Measurements from ENCODE around the gene FFAR3.
A peak's percentile ranks its signal among the peaks of the same experiment; 100 is the strongest.
"Not testable (repeated sequence)": the region's sequence is repeated elsewhere in the genome, so short reads cannot be mapped to it uniquely, and the experiment has no call there.

Gene FFAR3

GRCh38 chr19:35395382-35396199 is 37.3 kb downstream of the FFAR3 start:
- H3K36me3 ChIP-seq (ENCODE audit: insufficient read depth, low read length): no peaks in the 10 kb centered on the region
- no peak overlapping the region for H3K4me3 ChIP-seq (ENCODE audit: low read depth, low read length)
- H3K79me2 ChIP-seq (ENCODE audit: control insufficient read depth, insufficient read depth, low read length, unreplicated experiment): no peaks in the 10 kb centered on the region
- H3K27ac ChIP-seq (ENCODE audit: low read depth, low read length): no peak overlapping the region
- no peak overlapping the region for H2AFZ ChIP-seq (ENCODE audit: low read length, unreplicated experiment)
- no peaks in the 10 kb centered on the region for H3K4me1 ChIP-seq (ENCODE audit: control insufficient read depth, insufficient read depth, low read length, unreplicated experiment)
- H3K27me3 ChIP-seq (ENCODE audit: insufficient read depth, low read length): peaks cover 11% of the 10 kb centered on the region

GRCh38 chr19:35396240-35396885 is 38.1 kb downstream of the FFAR3 start:
- no peaks in the 10 kb centered on the region for H3K36me3 ChIP-seq (ENCODE audit: insufficient read depth, low read length)
- H2AFZ ChIP-seq (ENCODE audit: low read length, unreplicated experiment): no peak overlapping the region
- no peaks in the 10 kb centered on the region for H3K79me2 ChIP-seq (ENCODE audit: control insufficient read depth, insufficient read depth, low read length, unreplicated experiment)
- H3K4me1 ChIP-seq (ENCODE audit: control insufficient read depth, insufficient read depth, low read length, unreplicated experiment): no peaks in the 10 kb centered on the region
- H3K27ac ChIP-seq (ENCODE audit: low read depth, low read length): no peak overlapping the region
- peaks cover 7% of the 10 kb centered on the region for H3K27me3 ChIP-seq (ENCODE audit: insufficient read depth, low read length)
- H3K4me3 ChIP-seq (ENCODE audit: low read depth, low read length): no peak overlapping the region

GRCh38 chr19:35397064-35397463 is 38.8 kb downstream of the FFAR3 start:
- Histone ChIP-seq H3K4me1 (ENCODE audit: control insufficient read depth, insufficient read depth, low read length, unreplicated experiment) (no peaks in the 10 kb centered on the region), H3K79me2 (ENCODE audit: control insufficient read depth, insufficient read depth, low read length, unreplicated experiment) (no peaks in the 10 kb centered on the region), H3K36me3 (ENCODE audit: insufficient read depth, low read length) (no peaks in the 10 kb centered on the region), H2AFZ (ENCODE audit: low read length, unreplicated experiment) (no peak overlapping the region), H3K27me3 (ENCODE audit: insufficient read depth, low read length) (peaks cover 7% of the 10 kb centered on the region), H3K27ac (ENCODE audit: low read depth, low read length) (no peak overlapping the region), H3K4me3 (ENCODE audit: low read depth, low read length) (no peak overlapping the region)

GRCh38 chr19:35398570-35398969 is 40.3 kb downstream of the FFAR3 start:
- no peak overlapping the region for H2AFZ ChIP-seq (ENCODE audit: low read length, unreplicated experiment)
- no peaks in the 10 kb centered on the region for H3K36me3 ChIP-seq (ENCODE audit: insufficient read depth, low read length)
- peaks cover 7% of the 10 kb centered on the region for H3K27me3 ChIP-seq (ENCODE audit: insufficient read depth, low read length)
- no peaks in the 10 kb centered on the region for H3K79me2 ChIP-seq (ENCODE audit: control insufficient read depth, insufficient read depth, low read length, unreplicated experiment)
- no peak overlapping the region for H3K4me3 ChIP-seq (ENCODE audit: low read depth, low read length)
- no peak overlapping the region for H3K27ac ChIP-seq (ENCODE audit: low read depth, low read length)
- no peaks in the 10 kb centered on the region for H3K4me1 ChIP-seq (ENCODE audit: control insufficient read depth, insufficient read depth, low read length, unreplicated experiment)

- no peak overlapping the region for H2AFZ ChIP-seq (ENCODE audit: low read length, unreplicated experiment)
- H3K36me3 ChIP-seq (ENCODE audit: insufficient read depth, low read length): no peaks in the 10 kb centered on the region
- H3K4me1 ChIP-seq (ENCODE audit: control insufficient read depth, insufficient read depth, low read length, unreplicated experiment): no peaks in the 10 kb centered on the region
- no peak overlapping the region for H3K4me3 ChIP-seq (ENCODE audit: low read depth, low read length)
- no peaks in the 10 kb centered on the region for H3K79me2 ChIP-seq (ENCODE audit: control insufficient read depth, insufficient read depth, low read length, unreplicated experiment)
- no peak overlapping the region for H3K27ac ChIP-seq (ENCODE audit: low read depth, low read length)
- peaks cover 7% of the 10 kb centered on the region for H3K27me3 ChIP-seq (ENCODE audit: insufficient read depth, low read length)
These were observed 41.0 kb downstream of the FFAR3 start for GRCh38 chr19:35399231-35399630.

GRCh38 chr19:35399948-35400772 is 41.9 kb downstream of the FFAR3 start:
- H3K4me1 ChIP-seq (ENCODE audit: control insufficient read depth, insufficient read depth, low read length, unreplicated experiment): no peaks in the 10 kb centered on the region
- no peaks in the 10 kb centered on the region for H3K36me3 ChIP-seq (ENCODE audit: insufficient read depth, low read length)
- H3K27me3 ChIP-seq (ENCODE audit: insufficient read depth, low read length): peaks cover 7% of the 10 kb centered on the region
- no peaks in the 10 kb centered on the region for H3K79me2 ChIP-seq (ENCODE audit: control insufficient read depth, insufficient read depth, low read length, unreplicated experiment)
- H2AFZ ChIP-seq (ENCODE audit: low read length, unreplicated experiment): no peak overlapping the region
- H3K4me3 ChIP-seq (ENCODE audit: low read depth, low read length): no peak overlapping the region
- H3K27ac ChIP-seq (ENCODE audit: low read depth, low read length): no peak overlapping the region

- Histone ChIP-seq H3K4me3 (ENCODE audit: low read depth, low read length) (no peak overlapping the region), H3K36me3 (ENCODE audit: insufficient read depth, low read length) (no peaks in the 10 kb centered on the region), H3K4me1 (ENCODE audit: control insufficient read depth, insufficient read depth, low read length, unreplicated experiment) (no peaks in the 10 kb centered on the region), H3K27ac (ENCODE audit: low read depth, low read length) (no peak overlapping the region), H3K79me2 (ENCODE audit: control insufficient read depth, insufficient read depth, low read length, unreplicated experiment) (no peaks in the 10 kb centered on the region), H2AFZ (ENCODE audit: low read length, unreplicated experiment) (no peak overlapping the region), H3K27me3 (ENCODE audit: insufficient read depth, low read length) (peaks cover 7% of the 10 kb centered on the region)
These were observed 42.5 kb downstream of the FFAR3 start for GRCh38 chr19:35400773-35401100.

- not testable (repeated sequence) for H2AFZ ChIP-seq (ENCODE audit: low read length, unreplicated experiment); H3K4me3 ChIP-seq (ENCODE audit: low read depth, low read length); H3K27ac ChIP-seq (ENCODE audit: low read depth, low read length); H3K36me3 ChIP-seq (ENCODE audit: insufficient read depth, low read length); H3K4me1 ChIP-seq (ENCODE audit: control insufficient read depth, insufficient read depth, low read length, unreplicated experiment); H3K79me2 ChIP-seq (ENCODE audit: control insufficient read depth, insufficient read depth, low read length, unreplicated experiment); H3K27me3 ChIP-seq (ENCODE audit: insufficient read depth, low read length)
These were observed 43.2 kb downstream of the FFAR3 start for GRCh38 chr19:35401416-35401815.

- Histone ChIP-seq H2AFZ (ENCODE audit: low read length, unreplicated experiment) (no peak overlapping the region), H3K4me3 (ENCODE audit: low read depth, low read length) (no peak overlapping the region), H3K79me2 (ENCODE audit: control insufficient read depth, insufficient read depth, low read length, unreplicated experiment) (no peaks in the 10 kb centered on the region), H3K27me3 (ENCODE audit: insufficient read depth, low read length) (peaks cover 7% of the 10 kb centered on the region), H3K27ac (ENCODE audit: low read depth, low read length) (no peak overlapping the region), H3K4me1 (ENCODE audit: control insufficient read depth, insufficient read depth, low read length, unreplicated experiment) (no peaks in the 10 kb centered on the region), H3K36me3 (ENCODE audit: insufficient read depth, low read length) (no peaks in the 10 kb centered on the region)
These were observed 45.0 kb downstream of the FFAR3 start for GRCh38 chr19:35403116-35403760.

- no peak overlapping the region for H2AFZ ChIP-seq (ENCODE audit: low read length, unreplicated experiment)
- no peaks in the 10 kb centered on the region for H3K4me1 ChIP-seq (ENCODE audit: control insufficient read depth, insufficient read depth, low read length, unreplicated experiment)
- peak overlapping the region; percentile 53; the same call in 1 of the 2 replicates for H3K27ac ChIP-seq (ENCODE audit: low read depth, low read length)
- H3K27me3 ChIP-seq (ENCODE audit: insufficient read depth, low read length): peaks cover 17% of the 10 kb centered on the region
- no peak overlapping the region for H3K4me3 ChIP-seq (ENCODE audit: low read depth, low read length)
- no peaks in the 10 kb centered on the region for H3K79me2 ChIP-seq (ENCODE audit: control insufficient read depth, insufficient read depth, low read length, unreplicated experiment)
- H3K36me3 ChIP-seq (ENCODE audit: insufficient read depth, low read length): no peaks in the 10 kb centered on the region
These were observed 46.8 kb downstream of the FFAR3 start for GRCh38 chr19:35404879-35405622.

Measured in ACC112 (cell line).